SK-N-SH (cell line): ENCODE measurements around the gene TBC1D21.

Source experiments
- ELF1 ChIP-seq: IDR thresholded peaks from 2 replicates; pipeline ENCODE4 v1.4.0; 2012
- REST ChIP-seq: IDR thresholded peaks from 2 replicates; pipeline ENCODE4 v1.6.1; 2012; ENCODE audit warnings: mild to moderate bottlenecking, low read depth, low read length, moderate library complexity
- TF ChIP-seq, protein P1 (sequence below): fragments of 200-600 bp; sonication (generic); IDR thresholded peaks from 2 replicates; pipeline ENCODE4 v1.6.1; 2017; ENCODE audit warnings: antibody characterized with exemption, mild to moderate bottlenecking, moderate library complexity

DNA sequence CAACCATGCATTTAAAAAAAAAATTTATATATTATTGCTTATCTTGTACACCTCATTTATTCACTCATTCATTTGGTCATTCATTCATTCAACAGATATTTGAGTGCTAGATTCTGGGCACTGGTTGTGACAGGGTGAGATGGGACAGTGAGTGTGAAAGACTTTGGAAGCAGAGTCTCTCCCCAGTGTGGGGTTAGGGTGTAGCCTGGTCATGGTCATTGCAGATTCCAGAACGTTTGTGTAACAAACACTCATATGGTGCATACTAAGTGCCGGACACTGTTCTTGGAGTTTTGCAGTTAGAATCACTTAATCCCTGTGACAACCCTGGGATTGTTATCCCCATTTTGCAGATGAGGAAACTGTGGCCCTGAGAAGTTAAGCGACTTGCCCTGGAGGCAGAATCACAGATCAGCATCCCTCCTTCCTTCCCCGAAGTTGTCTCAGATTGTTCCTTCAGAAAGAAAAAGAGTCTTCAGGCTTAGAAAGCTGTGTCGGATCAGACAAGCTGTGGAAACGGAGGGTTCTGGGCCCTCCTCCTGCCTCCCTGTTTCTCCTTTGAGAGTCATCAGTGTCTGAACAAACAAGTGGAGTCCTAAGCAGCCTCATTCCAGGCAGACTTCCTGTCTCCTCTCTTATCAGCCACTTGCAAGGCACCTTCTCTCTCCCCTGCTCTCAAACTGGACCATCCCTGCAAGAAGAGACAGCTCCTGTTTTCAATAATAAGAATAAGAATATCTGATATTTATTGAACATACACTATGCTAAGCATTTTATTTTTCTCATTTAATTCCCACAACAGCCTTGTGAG, 59.2 kb downstream of the TBC1D21 start:
- TF ChIP-seq, protein P1, sequence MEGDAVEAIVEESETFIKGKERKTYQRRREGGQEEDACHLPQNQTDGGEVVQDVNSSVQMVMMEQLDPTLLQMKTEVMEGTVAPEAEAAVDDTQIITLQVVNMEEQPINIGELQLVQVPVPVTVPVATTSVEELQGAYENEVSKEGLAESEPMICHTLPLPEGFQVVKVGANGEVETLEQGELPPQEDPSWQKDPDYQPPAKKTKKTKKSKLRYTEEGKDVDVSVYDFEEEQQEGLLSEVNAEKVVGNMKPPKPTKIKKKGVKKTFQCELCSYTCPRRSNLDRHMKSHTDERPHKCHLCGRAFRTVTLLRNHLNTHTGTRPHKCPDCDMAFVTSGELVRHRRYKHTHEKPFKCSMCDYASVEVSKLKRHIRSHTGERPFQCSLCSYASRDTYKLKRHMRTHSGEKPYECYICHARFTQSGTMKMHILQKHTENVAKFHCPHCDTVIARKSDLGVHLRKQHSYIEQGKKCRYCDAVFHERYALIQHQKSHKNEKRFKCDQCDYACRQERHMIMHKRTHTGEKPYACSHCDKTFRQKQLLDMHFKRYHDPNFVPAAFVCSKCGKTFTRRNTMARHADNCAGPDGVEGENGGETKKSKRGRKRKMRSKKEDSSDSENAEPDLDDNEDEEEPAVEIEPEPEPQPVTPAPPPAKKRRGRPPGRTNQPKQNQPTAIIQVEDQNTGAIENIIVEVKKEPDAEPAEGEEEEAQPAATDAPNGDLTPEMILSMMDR, result no peak
- TF ChIP-seq REST (no peak), ELF1 (no peak)
